ENCODE data around the gene MYO9B. TPM values are rescaled to one million over a fixed set of nuclear protein-coding genes. Genes with fewer than 3 reads are reported as not detected.
A peak's percentile ranks its signal among the peaks of the same experiment; 100 is the strongest.

MYO9B gene
- total RNA-seq, 3 donors from 2014 or later = 82.6 to 104 (median 91.4) TPM

DNA sequence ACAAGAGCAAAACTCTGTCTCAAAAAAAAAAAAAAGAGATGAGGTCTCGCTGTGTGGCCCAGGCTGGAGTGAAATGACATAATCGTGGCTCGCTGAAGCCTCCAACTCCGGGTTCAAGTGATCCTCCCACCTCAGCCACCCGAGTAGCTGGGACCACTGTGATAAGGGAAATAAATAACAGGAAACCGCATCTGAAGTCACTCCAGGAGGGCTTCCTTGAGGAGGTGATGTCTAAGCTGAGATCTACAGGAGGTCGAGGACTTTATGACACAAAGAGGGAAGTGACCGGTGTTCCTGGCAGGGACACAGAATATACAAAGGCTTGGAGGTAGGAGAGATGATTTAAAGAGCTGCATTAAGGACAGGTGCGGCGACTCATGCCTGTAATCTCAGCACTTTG, 179.1 kb downstream of the MYO9B start:
- Mint-ChIP-seq H3K4me3 (no peak overlapping the region), H3K4me1 (ENCODE audit: low read depth) (no peaks in the 10 kb centered on the region), H3K27me3 (ENCODE audit: low read depth) (no peaks in the 10 kb centered on the region), H3K36me3 (ENCODE audit: insufficient read depth) (no peaks in the 10 kb centered on the region), H3K9me3 (no peaks in the 10 kb centered on the region)
- ATAC-seq (no peak), DNase-seq (no peak)

DNA sequence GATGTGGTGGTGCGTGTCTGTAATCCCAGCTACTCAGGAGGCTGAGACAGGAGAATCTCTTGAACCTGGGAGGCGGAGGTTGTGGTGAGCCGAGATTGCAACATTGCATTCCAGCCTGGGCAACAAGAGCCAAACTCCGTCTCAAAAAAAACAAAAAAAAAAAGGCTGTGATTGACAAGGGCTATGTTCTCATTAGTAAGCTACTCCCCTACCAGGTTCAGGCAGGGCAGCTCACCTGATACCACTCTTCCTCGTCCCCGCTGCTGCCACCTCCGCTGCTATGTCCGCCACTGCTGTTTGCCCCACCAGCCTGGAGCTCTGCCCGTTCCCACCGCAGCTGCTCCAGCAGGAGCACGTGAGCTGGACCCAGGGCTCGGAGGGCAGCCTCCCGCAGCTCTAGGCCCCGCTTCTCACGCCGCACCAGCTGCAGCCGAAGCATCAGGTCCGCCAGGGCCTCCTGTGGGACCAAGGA, 179.6 kb downstream of the MYO9B start:
- DNase-seq = no peak
- H3K4me1 Mint-ChIP-seq (ENCODE audit: low read depth) = no peaks in the 10 kb centered on the region

GRCh38 chr19:17256130-17256529, 180.6 kb downstream of the MYO9B start:
- H3K4me1 Mint-ChIP-seq (ENCODE audit: low read depth) = peaks cover 6% of the 10 kb centered on the region
- H3K4me3 Mint-ChIP-seq = no peak overlapping the region
- no peak for DNase-seq
- no peak for ATAC-seq
- H3K9me3 Mint-ChIP-seq = no peaks in the 10 kb centered on the region
- no peaks in the 10 kb centered on the region for H3K27me3 Mint-ChIP-seq (ENCODE audit: low read depth)
- no peaks in the 10 kb centered on the region for H3K36me3 Mint-ChIP-seq (ENCODE audit: insufficient read depth)

More for the DNA sequence above, 179.6 kb downstream of the MYO9B start:
- Mint-ChIP-seq H3K27me3 (ENCODE audit: low read depth) (no peaks in the 10 kb centered on the region), H3K9me3 (no peaks in the 10 kb centered on the region), H3K4me3 (no peak overlapping the region), H3K36me3 (ENCODE audit: insufficient read depth) (no peaks in the 10 kb centered on the region)
- no peak for ATAC-seq

GRCh38 chr19:17259118-17259780, 183.7 kb downstream of the MYO9B start:
- no peak for DNase-seq
- H3K4me3 Mint-ChIP-seq = no peak overlapping the region
- H3K9me3 Mint-ChIP-seq = no peaks in the 10 kb centered on the region
- ATAC-seq = no peak
- H3K36me3 Mint-ChIP-seq (ENCODE audit: insufficient read depth) = no peaks in the 10 kb centered on the region
- H3K4me1 Mint-ChIP-seq (ENCODE audit: low read depth) = peaks cover 8% of the 10 kb centered on the region
- no peaks in the 10 kb centered on the region for H3K27me3 Mint-ChIP-seq (ENCODE audit: low read depth)

DNA sequence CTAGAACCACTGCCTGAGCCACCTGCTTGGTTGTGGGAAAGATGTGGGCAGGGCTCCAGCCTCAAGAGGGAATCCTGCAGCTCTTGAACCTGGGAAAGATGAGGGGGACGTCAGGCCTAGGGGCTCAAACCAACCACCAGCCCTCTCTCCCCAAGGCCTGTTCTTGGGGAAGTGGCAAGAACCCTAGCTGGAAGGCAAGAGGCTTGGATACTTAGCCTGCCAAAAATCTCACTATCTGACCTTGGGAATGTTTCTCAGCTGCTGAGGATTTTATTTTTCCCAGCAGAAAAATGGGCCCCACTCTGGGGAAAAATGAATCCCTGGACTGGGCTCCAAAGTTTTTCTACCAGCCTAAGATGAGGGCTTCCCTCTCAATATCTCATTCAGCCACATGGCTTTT, 184.4 kb downstream of the MYO9B start:
- Mint-ChIP-seq H3K36me3 (ENCODE audit: insufficient read depth) (no peaks in the 10 kb centered on the region), H3K9me3 (no peaks in the 10 kb centered on the region), H3K4me1 (ENCODE audit: low read depth) (peaks cover 13% of the 10 kb centered on the region), H3K4me3 (no peak overlapping the region), H3K27me3 (ENCODE audit: low read depth) (no peaks in the 10 kb centered on the region)
- DNase-seq (no peak), ATAC-seq (no peak)

DNA sequence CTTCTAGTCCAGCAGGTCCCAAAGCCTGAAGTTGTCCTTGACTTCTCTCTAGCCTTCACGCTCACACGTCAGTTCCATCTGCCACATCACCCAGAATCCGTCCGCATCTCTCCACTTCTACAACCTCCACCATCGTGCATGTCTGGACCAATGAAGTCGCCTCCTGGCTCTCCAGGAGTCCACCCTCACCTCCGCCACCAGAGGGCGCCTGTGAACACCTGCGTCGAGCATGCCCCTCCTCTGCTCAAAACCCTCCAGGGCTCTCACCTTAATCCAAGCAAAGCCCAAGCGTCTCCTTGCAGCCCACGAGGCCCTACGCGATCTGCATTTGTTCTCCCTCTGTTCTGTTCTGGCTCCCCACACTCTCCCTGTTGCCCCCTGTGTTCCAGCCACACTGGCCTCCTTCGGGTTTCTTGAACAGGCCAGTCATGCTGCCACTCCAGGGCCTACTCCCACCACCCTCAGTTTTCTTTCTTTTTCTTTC, 185.3 kb downstream of the MYO9B start:
- H3K4me1 Mint-ChIP-seq (ENCODE audit: low read depth) = peaks cover 13% of the 10 kb centered on the region
- no peaks in the 10 kb centered on the region for H3K9me3 Mint-ChIP-seq
- no peaks in the 10 kb centered on the region for H3K36me3 Mint-ChIP-seq (ENCODE audit: insufficient read depth)
- DNase-seq (peak; percentile 88), ATAC-seq (peak; percentile 100)
- no peaks in the 10 kb centered on the region for H3K27me3 Mint-ChIP-seq (ENCODE audit: low read depth)
- H3K4me3 Mint-ChIP-seq = no peak overlapping the region

- peaks cover 4% of the 10 kb centered on the region for H3K9me3 Mint-ChIP-seq
- DNase-seq (no peak), ATAC-seq (no peak)
- peaks cover 22% of the 10 kb centered on the region for H3K4me1 Mint-ChIP-seq (ENCODE audit: low read depth)
- no peaks in the 10 kb centered on the region for H3K27me3 Mint-ChIP-seq (ENCODE audit: low read depth)
- no peak overlapping the region for H3K4me3 Mint-ChIP-seq
- no peaks in the 10 kb centered on the region for H3K36me3 Mint-ChIP-seq (ENCODE audit: insufficient read depth)
Observed at GRCh38 chr19:17262557-17262956, 187.0 kb downstream of the MYO9B start.

Other genes starting within 250 kb of the MYO9B start
- 10 to 100 TPM; 40.7 to 43.7 (median 41.2) TPM for gene SIN3B, start 246.4 kb upstream of the MYO9B start, total RNA-seq
- gene F2RL3, start 186.8 kb upstream of the MYO9B start, total RNA-seq = under 1 TPM; 0.05 to 0.24 (median 0.08) TPM
- under 1 TPM in 2 of 3 donors, not detected in 1; 0.18 to 0.37 TPM for gene CPAMD8, start 49.0 kb upstream of the MYO9B start, total RNA-seq
- gene HAUS8, start 325 bp upstream of the MYO9B start, total RNA-seq = 10 to 100 TPM; 21.5 to 29.3 (median 28.3) TPM
- 10 to 100 TPM; 35.9 to 47.3 (median 46.6) TPM for gene USE1, start 139.6 kb downstream of the MYO9B start, total RNA-seq
- 1 to 10 TPM; 5.0 to 8.0 (median 5.4) TPM for gene OCEL1, start 150.4 kb downstream of the MYO9B start, total RNA-seq
- 10 to 100 TPM; 10.1 to 14.4 (median 13.6) TPM for gene NR2F6, start 170.1 kb downstream of the MYO9B start, total RNA-seq
- gene USHBP1, start 189.0 kb downstream of the MYO9B start, total RNA-seq = under 1 TPM in 1 of 3 donors, not detected in 2; 0.19 TPM
- gene BABAM1, start 191.7 kb downstream of the MYO9B start, total RNA-seq = 100 to 1,000 TPM; 124 to 130 (median 128) TPM
- gene ANKLE1, start 206.1 kb downstream of the MYO9B start, total RNA-seq = 10 to 100 TPM in 2 of 3 donors, 1 to 10 TPM in 1; 7.6 to 19.0 (median 18.1) TPM
- 1 to 10 TPM; 3.6 to 4.5 (median 3.7) TPM for gene ABHD8, start 227.6 kb downstream of the MYO9B start, total RNA-seq
- gene MRPL34, start 230.1 kb downstream of the MYO9B start, total RNA-seq = 100 to 1,000 TPM; 111 to 137 (median 126) TPM
- 10 to 100 TPM; 53.1 to 58.1 (median 53.4) TPM for gene DDA1, start 233.8 kb downstream of the MYO9B start, total RNA-seq

Data from activated T-cell treated with anti-CD3 and anti-CD28 coated beads, Interleukin-2, amount 50 U/mL, for 4 hours (primary cell).